ENCODE data around the gene SLC25A1. TPM values are rescaled to one million over a fixed set of nuclear protein-coding genes. Genes with fewer than 3 reads are reported as not detected.

SLC25A1 gene
- total RNA-seq, 1 donor from 2014 or later, result 97.9 TPM

DNA sequence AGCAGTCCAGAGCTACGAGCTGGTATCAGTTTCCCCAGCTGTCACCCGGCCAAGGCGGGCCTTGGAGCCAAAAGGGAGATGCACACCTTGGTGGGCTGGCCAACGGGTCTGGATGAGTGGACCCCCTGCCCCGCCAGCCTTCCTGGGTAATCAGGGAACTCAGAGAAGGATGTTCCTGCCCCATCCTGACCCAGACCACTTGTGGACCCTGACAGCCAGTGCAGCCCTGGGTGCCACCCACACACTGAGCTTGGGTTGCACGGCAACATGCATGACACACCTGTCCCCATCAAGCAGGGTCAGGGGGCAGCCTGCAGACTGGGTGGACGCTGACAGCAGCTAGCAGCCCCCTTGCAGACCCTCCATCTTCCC lies 8.6 kb downstream of the SLC25A1 start:
- Histone ChIP-seq H3K4me1 (ENCODE audit: insufficient read depth, low read length) (peaks cover 35% of the 10 kb centered on the region), H3K9ac (ENCODE audit: low read length) (peak overlapping the region; percentile 63), H3K36me3 (ENCODE audit: insufficient read depth, low read length) (no peaks in the 10 kb centered on the region), H3K79me2 (ENCODE audit: insufficient read depth, low read length) (peaks cover 40% of the 10 kb centered on the region), H2AFZ (ENCODE audit: low read depth, low read length) (peak overlapping the region; percentile 65), H4K20me1 (ENCODE audit: insufficient read depth, low read length) (peaks cover 28% of the 10 kb centered on the region), H3K4me3 (ENCODE audit: insufficient read depth, low read depth, low read length) (peak overlapping the region; percentile 38), H3K27ac (ENCODE audit: low read depth, low read length) (no peak overlapping the region), H3K4me2 (ENCODE audit: low read length) (peak overlapping the region; percentile 76), H3K27me3 (ENCODE audit: insufficient read depth, low read length) (peaks cover 33% of the 10 kb centered on the region), H3K9me3 (ENCODE audit: insufficient read depth, low read depth, low read length) (no peaks in the 10 kb centered on the region)
- H3K4me1 Mint-ChIP-seq (ENCODE audit: low read depth, unreplicated experiment), result peaks cover 16% of the 10 kb centered on the region
- peaks cover 4% of the 10 kb centered on the region for H3K36me3 Mint-ChIP-seq (ENCODE audit: low read depth, unreplicated experiment)
- peak; percentile 12 for TF ChIP-seq EZH2 (IDR thresholded peaks at IDR 0.05; ENCODE audit: insufficient read depth, low read length)
- TF ChIP-seq, protein P1, sequence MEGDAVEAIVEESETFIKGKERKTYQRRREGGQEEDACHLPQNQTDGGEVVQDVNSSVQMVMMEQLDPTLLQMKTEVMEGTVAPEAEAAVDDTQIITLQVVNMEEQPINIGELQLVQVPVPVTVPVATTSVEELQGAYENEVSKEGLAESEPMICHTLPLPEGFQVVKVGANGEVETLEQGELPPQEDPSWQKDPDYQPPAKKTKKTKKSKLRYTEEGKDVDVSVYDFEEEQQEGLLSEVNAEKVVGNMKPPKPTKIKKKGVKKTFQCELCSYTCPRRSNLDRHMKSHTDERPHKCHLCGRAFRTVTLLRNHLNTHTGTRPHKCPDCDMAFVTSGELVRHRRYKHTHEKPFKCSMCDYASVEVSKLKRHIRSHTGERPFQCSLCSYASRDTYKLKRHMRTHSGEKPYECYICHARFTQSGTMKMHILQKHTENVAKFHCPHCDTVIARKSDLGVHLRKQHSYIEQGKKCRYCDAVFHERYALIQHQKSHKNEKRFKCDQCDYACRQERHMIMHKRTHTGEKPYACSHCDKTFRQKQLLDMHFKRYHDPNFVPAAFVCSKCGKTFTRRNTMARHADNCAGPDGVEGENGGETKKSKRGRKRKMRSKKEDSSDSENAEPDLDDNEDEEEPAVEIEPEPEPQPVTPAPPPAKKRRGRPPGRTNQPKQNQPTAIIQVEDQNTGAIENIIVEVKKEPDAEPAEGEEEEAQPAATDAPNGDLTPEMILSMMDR (IDR thresholded peaks at IDR 0.05; ENCODE audit: insufficient read depth, low read depth, low read length), result no peak
- H3K4me3 Mint-ChIP-seq (ENCODE audit: unreplicated experiment), result peak overlapping the region; percentile 98
- H3K27me3 Mint-ChIP-seq (ENCODE audit: low read depth, unreplicated experiment), result peaks cover 36% of the 10 kb centered on the region
- H3K9me3 Mint-ChIP-seq (ENCODE audit: unreplicated experiment), result peaks cover 5% of the 10 kb centered on the region
- FAIRE-seq (no peak), DNase-seq (ENCODE audit: low read depth) (no peak)
- no peak overlapping the region for H3K27ac Mint-ChIP-seq (ENCODE audit: unreplicated experiment)

- TF ChIP-seq, protein P1 (IDR thresholded peaks at IDR 0.05; ENCODE audit: insufficient read depth, low read depth, low read length), result no peak
- peak; percentile 86 for TF ChIP-seq EZH2 (IDR thresholded peaks at IDR 0.05; ENCODE audit: insufficient read depth, low read length)
- Histone ChIP-seq H3K9me3 (ENCODE audit: insufficient read depth, low read depth, low read length) (no peaks in the 10 kb centered on the region), H3K4me3 (ENCODE audit: insufficient read depth, low read depth, low read length) (peak overlapping the region; percentile 38), H4K20me1 (ENCODE audit: insufficient read depth, low read length) (peaks cover 21% of the 10 kb centered on the region), H3K27me3 (ENCODE audit: insufficient read depth, low read length) (peaks cover 33% of the 10 kb centered on the region), H3K79me2 (ENCODE audit: insufficient read depth, low read length) (peaks cover 34% of the 10 kb centered on the region), H3K4me2 (ENCODE audit: low read length) (peak overlapping the region; percentile 76), H3K9ac (ENCODE audit: low read length) (peak overlapping the region; percentile 63), H2AFZ (ENCODE audit: low read depth, low read length) (peak overlapping the region; percentile 65), H3K27ac (ENCODE audit: low read depth, low read length) (no peak overlapping the region), H3K4me1 (ENCODE audit: insufficient read depth, low read length) (peaks cover 28% of the 10 kb centered on the region), H3K36me3 (ENCODE audit: insufficient read depth, low read length) (no peaks in the 10 kb centered on the region)
- H3K4me1 Mint-ChIP-seq (ENCODE audit: low read depth, unreplicated experiment), result peaks cover 12% of the 10 kb centered on the region
- H3K27me3 Mint-ChIP-seq (ENCODE audit: low read depth, unreplicated experiment), result peaks cover 39% of the 10 kb centered on the region
- FAIRE-seq (no peak), DNase-seq (ENCODE audit: low read depth) (no peak)
- peaks cover 8% of the 10 kb centered on the region for H3K9me3 Mint-ChIP-seq (ENCODE audit: unreplicated experiment)
- H3K4me3 Mint-ChIP-seq (ENCODE audit: unreplicated experiment), result no peak overlapping the region
- no peak overlapping the region for H3K27ac Mint-ChIP-seq (ENCODE audit: unreplicated experiment)
- peaks cover 4% of the 10 kb centered on the region for H3K36me3 Mint-ChIP-seq (ENCODE audit: low read depth, unreplicated experiment)
These were observed 9.3 kb downstream of the SLC25A1 start for GRCh38 chr22:19169002-19169946.
